Measurements from ENCODE around the gene STX10. TPM values are rescaled to one million over a fixed set of nuclear protein-coding genes. Genes with fewer than 3 reads are reported as not detected.
A peak's percentile ranks its signal among the peaks of the same experiment; 100 is the strongest.
"Not testable (repeated sequence)": the region's sequence is repeated elsewhere in the genome, so short reads cannot be mapped to it uniquely, and the experiment has no call there.

The STX10 gene
- total and polyA plus RNA-seq, 12 donors, result 18.7 to 69.9 (median 28.9) TPM

DNA sequence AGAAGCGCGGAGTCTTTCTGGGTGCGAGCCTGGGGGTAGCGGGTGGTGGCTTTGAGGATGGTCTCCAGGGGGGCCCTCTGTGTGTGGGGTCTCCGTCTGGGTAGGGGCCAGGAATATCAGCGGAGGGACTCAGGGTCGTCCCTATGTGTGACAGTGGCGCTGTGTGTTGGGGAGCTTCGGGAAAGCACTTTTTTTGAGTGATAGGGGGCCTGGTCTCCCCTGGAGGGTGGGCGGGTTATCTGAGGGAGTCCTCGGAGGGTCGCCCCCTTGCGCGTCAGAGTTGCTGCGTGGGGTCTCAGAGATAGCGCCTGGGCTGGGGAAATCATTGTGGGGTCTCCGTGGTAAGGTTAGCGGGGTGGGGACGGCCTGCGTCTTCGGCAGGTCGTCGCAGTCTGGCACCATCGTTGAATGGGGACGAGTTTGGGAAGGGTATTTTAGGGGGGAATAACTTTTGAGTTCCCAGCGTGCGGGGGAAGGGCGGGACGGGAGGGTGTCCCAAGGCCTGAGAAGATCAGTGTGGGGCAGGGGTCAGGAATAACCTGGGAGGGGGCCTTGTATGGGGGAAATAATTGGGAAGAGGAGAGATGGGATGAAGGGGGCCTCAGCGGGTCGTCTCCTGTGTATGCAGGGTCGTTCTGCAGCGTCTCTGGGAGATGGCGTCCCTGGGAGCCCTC, 893 bp upstream of the STX10 start:
- no peaks in the 10 kb centered on the region for H3K9me3 ChIP-seq
- peak overlapping the region; percentile 64 to 100 (median 92) for H3K4me3 ChIP-seq
- peaks cover 0 to 17% (median 0%) of the 10 kb centered on the region in 9 donors for H3K36me3 ChIP-seq
- peaks cover 0 to 40% (median 31%) of the 10 kb centered on the region in 9 donors for H3K4me1 ChIP-seq
- intact Hi-C loops (cut with DNase I), result loop anchor here in 7 of 10 donors (1.0 to 10.0 kb wide), 14 partner anchors 34 to 696 kb away; partner anchors contain the start of genes LYL1 (in 7 of the 7), TRMT1 (in 4 of the 7), JUNB (in 2 of the 7) and NACC1 (in 2 of the 7)
- ATAC-seq (peak in 3 of 8 donors; percentile 0), DNase-seq (peak in 1 of 2 donors; percentile 53)
- 0% methylated on average over 33 to 34 of the region's 34 CpGs for WGBS, 2 donors
- peak overlapping the region; percentile 91 to 100 (median 98) for H3K27ac ChIP-seq
- TF ChIP-seq, protein P1, sequence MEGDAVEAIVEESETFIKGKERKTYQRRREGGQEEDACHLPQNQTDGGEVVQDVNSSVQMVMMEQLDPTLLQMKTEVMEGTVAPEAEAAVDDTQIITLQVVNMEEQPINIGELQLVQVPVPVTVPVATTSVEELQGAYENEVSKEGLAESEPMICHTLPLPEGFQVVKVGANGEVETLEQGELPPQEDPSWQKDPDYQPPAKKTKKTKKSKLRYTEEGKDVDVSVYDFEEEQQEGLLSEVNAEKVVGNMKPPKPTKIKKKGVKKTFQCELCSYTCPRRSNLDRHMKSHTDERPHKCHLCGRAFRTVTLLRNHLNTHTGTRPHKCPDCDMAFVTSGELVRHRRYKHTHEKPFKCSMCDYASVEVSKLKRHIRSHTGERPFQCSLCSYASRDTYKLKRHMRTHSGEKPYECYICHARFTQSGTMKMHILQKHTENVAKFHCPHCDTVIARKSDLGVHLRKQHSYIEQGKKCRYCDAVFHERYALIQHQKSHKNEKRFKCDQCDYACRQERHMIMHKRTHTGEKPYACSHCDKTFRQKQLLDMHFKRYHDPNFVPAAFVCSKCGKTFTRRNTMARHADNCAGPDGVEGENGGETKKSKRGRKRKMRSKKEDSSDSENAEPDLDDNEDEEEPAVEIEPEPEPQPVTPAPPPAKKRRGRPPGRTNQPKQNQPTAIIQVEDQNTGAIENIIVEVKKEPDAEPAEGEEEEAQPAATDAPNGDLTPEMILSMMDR (IDR thresholded peaks at IDR 0.05), result no peak
- no peaks in the 10 kb centered on the region for H3K27me3 ChIP-seq

DNA sequence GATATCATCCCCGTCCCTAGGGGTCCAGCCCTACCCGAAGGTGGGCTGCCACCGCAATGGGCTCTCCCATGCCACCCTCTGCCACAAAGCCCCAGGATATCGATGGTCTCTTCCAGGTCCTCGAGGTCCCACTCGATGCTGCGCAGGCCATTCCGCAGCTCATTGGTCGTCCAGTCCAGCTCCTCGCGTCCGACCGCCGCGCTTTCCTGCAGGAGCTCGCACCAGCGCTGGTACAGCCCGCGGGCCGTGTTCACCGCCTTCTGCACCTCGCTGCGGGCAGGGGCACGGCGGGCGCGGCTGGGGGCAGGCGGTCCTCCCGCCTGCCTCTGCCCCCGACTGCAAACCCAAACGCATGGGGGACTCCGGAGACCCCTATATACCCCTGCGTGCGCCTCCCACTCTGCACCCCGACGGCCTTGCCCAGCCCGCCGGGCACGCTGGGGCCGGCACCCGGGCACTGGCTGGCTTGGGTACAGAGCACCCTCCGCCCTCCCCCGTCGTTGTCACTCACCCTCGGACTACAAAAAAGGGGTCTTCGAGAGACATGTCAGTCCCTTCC, 468 bp downstream of the STX10 start:
- peak overlapping the region; percentile 64 to 100 (median 92) for H3K4me3 ChIP-seq
- peak overlapping the region; percentile 91 to 100 (median 98) for H3K27ac ChIP-seq
- 1% methylated on average over 45 to 46 of the region's 46 CpGs for WGBS, 2 donors
- H3K9me3 ChIP-seq, result no peaks in the 10 kb centered on the region
- H3K4me1 ChIP-seq, result peaks cover 0 to 26% (median 17%) of the 10 kb centered on the region in 9 donors
- peaks cover 0 to 29% (median 6%) of the 10 kb centered on the region in 9 donors for H3K36me3 ChIP-seq
- DNase-seq (peak in 1 of 2 donors; percentile 58), ATAC-seq (peak in 3 of 8 donors; percentile 0 to 6 (median 2))
- H3K27me3 ChIP-seq, result no peaks in the 10 kb centered on the region
- intact Hi-C loops (cut with DNase I), result loop anchor here in 7 of 10 donors (1.0 to 10.0 kb wide), 13 partner anchors 32 to 698 kb away; partner anchors contain the start of genes LYL1 (in 6 of the 7), TRMT1 (in 4 of the 7), JUNB (in 2 of the 7) and NACC1 (in 2 of the 7)
- TF ChIP-seq, protein P1 (IDR thresholded peaks at IDR 0.05), result no peak

DNA sequence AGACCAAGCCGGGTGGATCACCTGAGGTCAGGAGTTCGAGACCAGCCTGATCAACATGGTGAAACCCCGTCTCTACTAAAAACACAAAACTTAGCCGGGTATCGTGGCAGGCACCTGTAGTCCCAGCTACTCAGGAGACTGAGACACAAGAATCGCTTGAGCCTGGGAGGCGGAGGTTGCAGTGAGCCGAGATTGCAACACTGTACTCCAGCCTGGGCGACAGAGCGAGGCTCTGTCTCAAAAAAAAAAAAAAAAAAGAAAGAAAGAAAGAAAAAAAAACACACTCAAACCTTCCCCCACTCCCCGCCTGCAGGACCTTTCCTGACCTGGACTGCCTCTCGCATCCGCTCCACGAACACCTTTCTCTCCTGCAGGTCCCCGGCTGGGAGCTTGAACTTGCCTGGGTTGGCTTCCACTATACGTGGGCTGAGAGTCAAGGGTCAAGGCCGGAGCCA, 975 bp downstream of the STX10 start:
- intact Hi-C loops (cut with DNase I); DNase-seq; H3K9me3 ChIP-seq; H3K27me3 ChIP-seq; ATAC-seq: not testable (repeated sequence)
- H3K4me1 ChIP-seq, result peaks cover 0 to 26% (median 17%) of the 10 kb centered on the region in 9 donors
- peaks cover 3 to 32% (median 12%) of the 10 kb centered on the region in 9 donors for H3K36me3 ChIP-seq
- 41 to 50% methylated on average over 17 of the region's 17 CpGs for WGBS, 2 donors
- peak overlapping the region in 9 of 10 donors; percentile 91 to 100 (median 98) for H3K27ac ChIP-seq
- H3K4me3 ChIP-seq, result peak overlapping the region; percentile 64 to 100 (median 92)

DNA sequence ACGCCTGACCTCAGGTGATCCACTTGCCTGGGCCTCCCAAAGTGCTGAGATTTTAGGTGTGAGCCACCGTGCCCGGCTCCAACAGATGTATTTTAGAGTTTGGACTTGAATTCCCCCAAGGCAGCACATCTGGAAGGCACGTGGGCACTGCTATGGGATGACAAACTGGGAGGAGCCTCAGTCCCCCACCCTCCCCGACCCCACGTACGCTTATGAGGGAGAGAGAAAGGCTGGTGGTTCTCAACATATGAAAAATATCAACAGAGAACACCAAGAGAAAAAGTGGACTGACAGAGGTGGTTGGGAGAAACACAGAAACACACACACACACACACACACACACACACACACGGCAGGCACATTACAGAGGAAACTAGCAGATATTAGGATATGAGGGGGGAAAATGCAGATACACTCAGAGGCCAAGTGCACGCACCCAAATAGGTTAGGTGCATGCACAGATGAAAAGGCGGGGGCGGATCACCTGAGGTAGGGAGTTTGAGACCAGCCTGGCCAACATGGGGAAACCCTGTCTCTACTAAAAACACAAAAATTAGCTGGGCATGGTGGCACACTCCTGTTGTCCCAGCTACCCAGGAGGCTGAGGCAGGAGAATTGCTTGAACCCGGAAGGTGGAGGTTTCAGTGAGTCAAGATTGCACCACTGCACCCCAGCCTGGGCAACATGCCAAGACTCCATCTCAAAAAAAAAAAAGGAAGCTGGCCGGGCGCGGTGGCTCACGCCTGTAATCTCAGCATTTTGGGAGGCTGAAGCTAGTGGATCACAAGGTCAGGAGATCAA, 3.2 kb downstream of the STX10 start:
- TF ChIP-seq, protein P1 (IDR thresholded peaks at IDR 0.05), result no peak
- H3K27ac ChIP-seq, result peak overlapping the region in 1 of 10 donors; percentile 100
- DNase-seq, result no peak
- H3K4me1 ChIP-seq, result peaks cover 0 to 37% (median 15%) of the 10 kb centered on the region in 9 donors
- intact Hi-C loops (cut with DNase I), result no loop called here
- no peak for ATAC-seq
- H3K27me3 ChIP-seq, result no peaks in the 10 kb centered on the region
- H3K9me3 ChIP-seq, result no peaks in the 10 kb centered on the region
- 69 to 77% methylated on average over 16 of the region's 16 CpGs for WGBS, 2 donors
- no peak overlapping the region for H3K4me3 ChIP-seq
- H3K36me3 ChIP-seq, result peaks cover 5 to 44% (median 11%) of the 10 kb centered on the region in 9 donors

All from heart right ventricle (tissue), 16 donors.